Stimulated activated CD8-positive, alpha-beta memory T cell treated with anti-CD3 and anti-CD28 coated beads, Interleukin-7, amount 100 ng/mL, for 1 hour (primary cell): ENCODE data around the gene RSRP1.
A peak's percentile ranks its signal among the peaks of the same experiment; 100 is the strongest.
"Not testable (repeated sequence)": the region's sequence is repeated elsewhere in the genome, so short reads cannot be mapped to it uniquely, and the experiment has no call there.

ENCODE experiments used
- DNase-seq, 2 donors: peaks; one replicate each; pipeline ENCODE4 v3.0.0-alpha.2; 2020; ENCODE audit warnings: low read depth in 2 of 2

The RSRP1 gene

GRCh38 chr1:25257196-25257595 lies 9.9 kb upstream of the RSRP1 start:
- DNase-seq, result no peak

GRCh38 chr1:25256578-25256965 lies 9.3 kb upstream of the RSRP1 start:
- no peak for DNase-seq

GRCh38 chr1:25255706-25256577 lies 8.7 kb upstream of the RSRP1 start:
- DNase-seq, result no peak

GRCh38 chr1:25253911-25254310 lies 6.7 kb upstream of the RSRP1 start:
- DNase-seq, result no peak

GRCh38 chr1:25247829-25248754 lies 838 bp upstream of the RSRP1 start:
- DNase-seq, result no peak

GRCh38 chr1:25246600-25247023 lies 642 bp downstream of the RSRP1 start:
- DNase-seq, result no peak

- DNase-seq, result no peak
These were observed 1.2 kb downstream of the RSRP1 start for GRCh38 chr1:25245809-25246599.

- no peak for DNase-seq
These were observed 1.9 kb downstream of the RSRP1 start for GRCh38 chr1:25245393-25245792.

- DNase-seq, result no peak
These were observed 3.3 kb downstream of the RSRP1 start for GRCh38 chr1:25243907-25244306.

GRCh38 chr1:25239681-25240541 lies 7.3 kb downstream of the RSRP1 start:
- DNase-seq, result peak; percentile 62 to 64

- no peak for DNase-seq
These were observed 9.2 kb downstream of the RSRP1 start for GRCh38 chr1:25238046-25238445.

GRCh38 chr1:25236261-25236660 lies 11.0 kb downstream of the RSRP1 start:
- DNase-seq, result not testable (repeated sequence)

- not testable (repeated sequence) for DNase-seq
These were observed 11.8 kb downstream of the RSRP1 start for GRCh38 chr1:25235411-25235810.

- DNase-seq, result peak in 1 of 2 donors; percentile 13
These were observed 14.1 kb downstream of the RSRP1 start for GRCh38 chr1:25232866-25233784.

- peak; percentile 77 for DNase-seq
These were observed 15.0 kb downstream of the RSRP1 start, which contains the start of gene SYF2 for GRCh38 chr1:25232027-25232865. Gene SYF2 (minus strand): TSS chr1:25232502. CDS start chr1:25232467, 35 bp downstream.

GRCh38 chr1:25223471-25223870 lies 23.8 kb downstream of the RSRP1 start:
- no peak for DNase-seq

GRCh38 chr1:25222606-25223005 lies 24.6 kb downstream of the RSRP1 start:
- DNase-seq, result no peak

- DNase-seq, result no peak
These were observed 26.6 kb downstream of the RSRP1 start for GRCh38 chr1:25220666-25221065.
